ENCODE results near the gene GFER. TPM values are rescaled to one million over a fixed set of nuclear protein-coding genes. Genes with fewer than 3 reads are reported as not detected.
A peak's percentile ranks its signal among the peaks of the same experiment; 100 is the strongest.

Gene GFER
- total RNA-seq, 1 donor from 2014 or later = 42.8 TPM

GRCh38 chr16:2019518-2019920 lies 35.5 kb downstream of the GFER start, which contains the start of gene NPW:
NPW (plus strand) TSS chr16:2019785.
- H3K4me1 Mint-ChIP-seq = peaks cover 12% of the 10 kb centered on the region
- H3K9me3 Mint-ChIP-seq = no peaks in the 10 kb centered on the region
- intact Hi-C loops (cut with micrococcal nuclease) = no loop called here
- H3K27me3 Mint-ChIP-seq = peaks cover 31% of the 10 kb centered on the region
- no peak within 1 kb of the TSS for H3K27ac Mint-ChIP-seq
- peak; percentile 74 for DNase-seq
- H3K4me3 Mint-ChIP-seq = peak within 1 kb of the TSS; percentile 62
- no peaks in the 10 kb centered on the region for H3K36me3 Mint-ChIP-seq (ENCODE audit: low read depth)

DNA sequence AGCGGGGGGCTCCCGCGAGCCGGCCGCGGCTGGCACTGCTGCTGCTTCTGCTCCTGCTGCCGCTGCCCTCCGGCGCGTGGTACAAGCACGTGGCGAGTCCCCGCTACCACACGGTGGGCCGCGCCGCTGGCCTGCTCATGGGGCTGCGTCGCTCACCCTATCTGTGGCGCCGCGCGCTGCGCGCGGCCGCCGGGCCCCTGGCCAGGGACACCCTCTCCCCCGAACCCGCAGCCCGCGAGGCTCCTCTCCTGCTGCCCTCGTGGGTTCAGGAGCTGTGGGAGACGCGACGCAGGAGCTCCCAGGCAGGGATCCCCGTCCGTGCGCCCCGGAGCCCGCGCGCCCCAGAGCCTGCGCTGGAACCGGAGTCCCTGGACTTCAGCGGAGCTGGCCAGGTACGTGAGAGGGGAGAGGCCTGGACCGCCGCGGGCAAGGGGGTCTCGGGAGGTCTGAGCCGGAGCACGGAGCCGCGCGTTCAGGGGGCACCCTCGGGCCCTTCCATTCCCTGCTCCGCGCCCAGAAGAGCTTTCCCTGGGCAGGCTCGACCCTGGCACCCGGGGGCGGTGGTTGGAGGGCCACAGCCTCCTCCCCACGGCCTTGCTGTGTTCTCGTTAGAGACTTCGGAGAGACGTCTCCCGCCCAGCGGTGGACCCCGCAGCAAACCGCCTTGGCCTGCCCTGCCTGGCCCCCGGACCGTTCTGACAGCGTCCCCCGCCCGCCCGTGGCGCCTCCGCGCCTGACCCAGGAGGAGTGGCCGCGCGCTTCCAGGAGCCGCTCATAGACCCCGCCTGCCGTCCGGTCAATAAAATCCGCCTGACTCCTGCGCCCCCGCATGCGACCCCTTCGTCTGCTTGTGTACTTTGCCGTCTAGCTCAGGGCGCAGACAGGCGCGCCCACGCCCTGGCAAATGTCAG lies 36.2 kb downstream of the GFER start:
- no peaks in the 10 kb centered on the region for H3K36me3 Mint-ChIP-seq (ENCODE audit: low read depth)

DNA sequence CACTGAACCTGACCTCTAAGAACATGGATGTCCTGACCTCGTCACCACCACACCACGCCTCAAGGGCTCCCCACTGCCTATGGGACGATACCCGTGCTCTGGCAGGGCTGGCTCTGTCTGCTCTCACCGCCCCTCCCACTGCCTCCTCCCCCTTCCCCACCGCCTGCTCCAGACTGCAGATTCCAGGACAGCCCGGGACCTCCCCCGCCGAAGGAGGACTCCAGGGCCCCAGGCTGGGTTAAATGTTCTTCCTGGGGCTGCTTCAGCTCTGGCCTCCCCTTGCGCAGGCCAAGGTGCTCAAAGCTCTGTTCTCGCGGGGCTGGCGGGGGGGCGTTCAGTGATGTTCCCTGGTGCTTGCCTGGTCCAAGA lies 38.7 kb downstream of the GFER start:
- H3K4me3 Mint-ChIP-seq = peak overlapping the region; percentile 85
- H3K27me3 Mint-ChIP-seq = peaks cover 45% of the 10 kb centered on the region
- no peaks in the 10 kb centered on the region for H3K9me3 Mint-ChIP-seq
- peak overlapping the region; percentile 47 for H3K27ac Mint-ChIP-seq
- no peak for DNase-seq
- H3K36me3 Mint-ChIP-seq (ENCODE audit: low read depth) = no peaks in the 10 kb centered on the region
- intact Hi-C loops (cut with micrococcal nuclease) = loop anchor here (1.0 kb wide), 2 partner anchors 25 to 118 kb away; partner anchors contain the start of genes NTHL1 and TSC2
- H3K4me1 Mint-ChIP-seq = peaks cover 12% of the 10 kb centered on the region

More for the DNA sequence above, 36.2 kb downstream of the GFER start:
- no peak for DNase-seq
- no peaks in the 10 kb centered on the region for H3K9me3 Mint-ChIP-seq
- H3K27me3 Mint-ChIP-seq = peaks cover 33% of the 10 kb centered on the region
- intact Hi-C loops (cut with micrococcal nuclease) = no loop called here
- peak overlapping the region; percentile 62 for H3K4me3 Mint-ChIP-seq
- peaks cover 12% of the 10 kb centered on the region for H3K4me1 Mint-ChIP-seq
- H3K27ac Mint-ChIP-seq = no peak overlapping the region

- Mint-ChIP-seq H3K27ac (peak overlapping the region; percentile 48), H3K36me3 (ENCODE audit: low read depth) (no peaks in the 10 kb centered on the region), H3K4me1 (peaks cover 12% of the 10 kb centered on the region), H3K27me3 (peaks cover 49% of the 10 kb centered on the region), H3K9me3 (no peaks in the 10 kb centered on the region), H3K4me3 (peak overlapping the region; percentile 85)
- intact Hi-C loops (cut with micrococcal nuclease) = loop anchor here (1.0 kb wide), 2 partner anchors 24 to 117 kb away; partner anchors contain the start of genes NTHL1 and TSC2
- DNase-seq = peak; percentile 99
These were observed 39.4 kb downstream of the GFER start for GRCh38 chr16:2023092-2024031.

DNA sequence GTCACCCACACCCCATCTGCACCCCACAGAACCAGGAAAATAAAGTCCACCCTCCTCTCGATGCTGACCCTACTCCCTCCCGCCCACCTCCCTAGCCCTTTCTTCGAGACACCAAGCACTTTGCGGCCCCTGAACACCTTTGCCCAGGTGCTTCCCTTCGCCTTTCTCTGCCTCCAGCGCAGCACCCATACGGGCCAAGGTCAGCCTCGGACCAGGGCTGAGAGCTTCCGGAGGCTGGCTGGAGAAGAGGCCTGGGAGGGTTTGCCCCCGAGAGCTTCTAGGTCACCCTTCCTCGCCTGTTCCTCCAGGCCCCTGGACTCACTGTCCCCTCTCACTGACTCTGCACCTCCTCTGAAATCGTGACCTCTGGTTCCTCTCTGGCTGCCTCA lies 40.0 kb downstream of the GFER start:
- peaks cover 50% of the 10 kb centered on the region for H3K27me3 Mint-ChIP-seq
- H3K4me1 Mint-ChIP-seq = peaks cover 12% of the 10 kb centered on the region
- H3K4me3 Mint-ChIP-seq = no peak overlapping the region
- no peaks in the 10 kb centered on the region for H3K9me3 Mint-ChIP-seq
- DNase-seq = no peak
- H3K27ac Mint-ChIP-seq = no peak overlapping the region
- H3K36me3 Mint-ChIP-seq (ENCODE audit: low read depth) = no peaks in the 10 kb centered on the region
- intact Hi-C loops (cut with micrococcal nuclease) = no loop called here

- peaks cover 12% of the 10 kb centered on the region for H3K4me1 Mint-ChIP-seq
- intact Hi-C loops (cut with micrococcal nuclease) = no loop called here
- H3K9me3 Mint-ChIP-seq = no peaks in the 10 kb centered on the region
- peaks cover 49% of the 10 kb centered on the region for H3K27me3 Mint-ChIP-seq
- no peaks in the 10 kb centered on the region for H3K36me3 Mint-ChIP-seq (ENCODE audit: low read depth)
- no peak for DNase-seq
- no peak overlapping the region for H3K4me3 Mint-ChIP-seq
- H3K27ac Mint-ChIP-seq = no peak overlapping the region
These were observed 41.3 kb downstream of the GFER start for GRCh38 chr16:2025251-2025650.

DNA sequence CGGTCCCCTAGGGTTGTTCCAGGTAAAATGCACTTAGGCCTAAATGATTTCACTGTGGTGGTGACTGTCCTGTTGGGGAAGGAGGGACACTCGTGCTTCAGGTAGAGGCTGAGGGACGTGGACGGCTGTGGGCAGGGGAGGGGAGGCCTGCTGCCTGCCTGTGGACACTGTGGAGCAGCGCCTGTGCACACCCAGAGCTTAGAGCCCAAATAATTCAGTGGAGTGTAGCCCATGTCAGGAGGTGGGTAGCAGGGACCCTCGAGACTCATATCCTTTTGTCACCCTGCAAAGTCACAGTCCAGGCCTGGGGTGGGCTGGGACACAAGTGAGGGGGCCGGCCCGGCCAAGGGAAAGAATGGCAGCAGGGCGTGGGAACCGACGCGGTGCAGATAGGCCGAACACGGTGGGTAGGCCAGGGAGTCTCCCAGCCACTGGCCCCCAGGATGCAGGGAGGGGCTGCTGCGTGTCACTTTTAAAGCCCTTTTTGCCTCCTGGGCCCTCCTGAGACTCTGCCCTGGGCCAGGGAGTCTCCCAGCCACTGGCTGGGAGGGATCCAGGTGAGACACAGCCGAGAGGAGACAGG lies 42.0 kb downstream of the GFER start:
- Mint-ChIP-seq H3K4me3 (peak overlapping the region; percentile 68), H3K27me3 (peaks cover 44% of the 10 kb centered on the region), H3K27ac (no peak overlapping the region), H3K4me1 (peaks cover 9% of the 10 kb centered on the region), H3K9me3 (no peaks in the 10 kb centered on the region), H3K36me3 (ENCODE audit: low read depth) (no peaks in the 10 kb centered on the region)
- intact Hi-C loops (cut with micrococcal nuclease) = no loop called here
- DNase-seq = no peak

- peak; percentile 79 for DNase-seq
- H3K4me1 Mint-ChIP-seq = peaks cover 8% of the 10 kb centered on the region
- peak within 1 kb of the TSS; percentile 68 for H3K4me3 Mint-ChIP-seq
- intact Hi-C loops (cut with micrococcal nuclease) = no loop called here
- H3K27ac Mint-ChIP-seq = no peak within 1 kb of the TSS
- H3K9me3 Mint-ChIP-seq = no peaks in the 10 kb centered on the region
- H3K36me3 Mint-ChIP-seq (ENCODE audit: low read depth) = no peaks in the 10 kb centered on the region
- peaks cover 41% of the 10 kb centered on the region for H3K27me3 Mint-ChIP-seq
These were observed 42.5 kb downstream of the GFER start, which contains the start of gene NHERF2 for GRCh38 chr16:2026461-2027023. NHERF2 (plus strand) TSS chr16:2026902; CDS start chr16:2027006, 104 bp downstream.

DNA sequence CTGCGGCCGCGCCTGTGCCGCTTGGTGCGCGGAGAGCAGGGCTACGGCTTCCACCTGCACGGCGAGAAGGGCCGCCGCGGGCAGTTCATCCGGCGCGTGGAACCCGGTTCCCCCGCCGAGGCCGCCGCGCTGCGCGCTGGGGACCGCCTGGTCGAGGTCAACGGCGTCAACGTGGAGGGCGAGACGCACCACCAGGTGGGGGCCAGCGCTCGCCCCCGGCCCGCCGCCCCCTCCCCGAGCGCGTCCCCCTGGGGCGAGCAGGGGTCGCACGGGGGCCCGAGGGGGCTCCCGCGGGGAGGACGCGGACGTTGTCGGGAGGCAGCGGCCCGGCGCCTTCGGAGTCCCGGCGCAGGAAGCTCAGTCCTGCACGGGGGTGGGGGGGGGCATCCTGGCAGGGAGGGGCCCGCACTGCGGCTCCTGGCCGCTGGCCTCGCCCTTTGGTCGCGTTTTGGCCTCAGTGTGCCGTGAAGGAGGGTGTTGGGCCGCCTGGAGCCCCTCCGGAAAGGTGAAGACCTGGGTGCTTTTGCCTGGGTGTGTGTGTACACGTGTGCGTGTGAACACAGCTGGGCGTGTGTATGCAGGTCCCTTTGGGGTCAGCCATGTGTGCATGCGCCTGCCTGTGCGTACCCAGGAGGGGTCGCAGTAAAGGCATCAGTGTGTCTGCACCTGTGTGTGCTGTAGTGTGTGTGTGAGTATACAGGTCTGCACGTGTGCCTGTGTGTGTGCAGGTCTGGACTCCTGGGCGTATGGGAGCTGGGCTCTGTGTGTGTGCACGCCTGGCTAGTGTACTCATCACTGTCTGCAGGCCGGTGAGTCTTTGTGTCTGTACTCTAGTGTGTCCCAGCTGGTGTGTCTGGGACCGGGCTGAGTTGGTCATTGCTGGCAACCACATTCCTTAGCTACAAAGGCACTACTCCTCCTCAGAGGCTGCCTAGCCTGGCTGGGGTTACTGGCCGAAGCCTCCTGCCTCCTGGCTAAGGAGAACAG lies 43.3 kb downstream of the GFER start:
- Mint-ChIP-seq H3K9me3 (no peaks in the 10 kb centered on the region), H3K4me3 (peak overlapping the region; percentile 61), H3K4me1 (peaks cover 7% of the 10 kb centered on the region), H3K36me3 (ENCODE audit: low read depth) (no peaks in the 10 kb centered on the region), H3K27ac (no peak overlapping the region), H3K27me3 (peaks cover 35% of the 10 kb centered on the region)
- peak; percentile 68 for DNase-seq
- intact Hi-C loops (cut with micrococcal nuclease) = no loop called here

DNA sequence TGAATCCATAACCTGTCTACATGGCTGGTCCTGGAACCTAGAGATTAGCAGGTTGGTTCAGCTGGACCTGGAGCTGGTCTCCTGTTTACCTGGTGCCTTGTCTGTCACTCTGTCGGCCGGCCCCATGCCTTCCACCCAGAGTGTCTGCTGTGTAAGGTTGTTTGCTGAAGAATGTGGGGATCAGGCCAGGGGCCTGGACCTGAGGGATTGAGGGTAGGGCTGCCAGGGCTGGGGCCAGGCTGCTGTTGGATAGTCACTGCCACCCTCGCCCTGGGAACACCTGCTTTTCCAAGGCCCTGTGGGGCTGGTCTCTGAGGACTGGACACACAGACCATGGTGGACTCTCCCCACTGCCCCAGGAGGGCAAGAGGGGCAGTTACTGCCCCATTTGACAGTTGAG lies 44.2 kb downstream of the GFER start:
- DNase-seq = no peak
- intact Hi-C loops (cut with micrococcal nuclease) = no loop called here
- no peaks in the 10 kb centered on the region for H3K36me3 Mint-ChIP-seq (ENCODE audit: low read depth)
- H3K9me3 Mint-ChIP-seq = no peaks in the 10 kb centered on the region
- H3K27me3 Mint-ChIP-seq = peaks cover 28% of the 10 kb centered on the region
- no peak overlapping the region for H3K27ac Mint-ChIP-seq
- H3K4me1 Mint-ChIP-seq = peaks cover 2% of the 10 kb centered on the region
- H3K4me3 Mint-ChIP-seq = no peak overlapping the region

DNA sequence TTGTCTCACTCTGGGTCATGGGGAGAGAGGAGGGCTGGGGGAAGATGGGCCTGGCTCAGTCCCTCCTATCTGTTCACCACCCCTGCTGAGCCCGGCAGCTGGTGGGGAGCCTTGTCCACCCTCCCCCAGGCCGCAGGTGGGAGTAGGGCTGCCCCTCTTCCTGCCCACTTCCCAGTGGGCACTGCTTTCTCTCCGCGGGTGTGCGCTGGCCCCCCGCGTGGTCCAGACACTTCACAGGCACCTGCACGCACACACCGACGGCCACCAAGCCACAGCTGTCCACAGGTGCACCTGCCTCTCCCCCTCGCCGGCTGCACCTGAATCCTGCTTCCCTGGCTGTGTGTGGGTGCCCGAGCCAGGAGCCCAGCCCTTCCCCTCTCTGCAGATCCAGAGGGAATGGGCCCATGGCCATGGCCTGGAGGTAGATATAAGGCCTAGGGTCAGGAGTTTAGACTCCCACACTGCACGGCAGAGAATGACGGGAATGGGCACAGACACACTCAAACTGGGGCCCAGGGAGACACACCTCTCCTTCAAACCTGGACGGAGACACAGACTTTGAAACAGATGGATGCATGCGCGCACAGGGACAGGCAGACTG lies 44.7 kb downstream of the GFER start:
- Mint-ChIP-seq H3K4me3 (no peak overlapping the region), H3K9me3 (no peaks in the 10 kb centered on the region), H3K27me3 (peaks cover 28% of the 10 kb centered on the region), H3K4me1 (no peaks in the 10 kb centered on the region), H3K36me3 (ENCODE audit: low read depth) (no peaks in the 10 kb centered on the region), H3K27ac (no peak overlapping the region)
- intact Hi-C loops (cut with micrococcal nuclease) = no loop called here
- no peak for DNase-seq

GRCh38 chr16:2029350-2029749 lies 45.4 kb downstream of the GFER start:
- intact Hi-C loops (cut with micrococcal nuclease) = no loop called here
- H3K27ac Mint-ChIP-seq = no peak overlapping the region

More at GRCh38 chr16:2029350-2029749, 45.4 kb downstream of the GFER start:
- no peaks in the 10 kb centered on the region for H3K9me3 Mint-ChIP-seq
- H3K4me1 Mint-ChIP-seq = no peaks in the 10 kb centered on the region
- peaks cover 28% of the 10 kb centered on the region for H3K27me3 Mint-ChIP-seq
- no peak overlapping the region for H3K4me3 Mint-ChIP-seq
- no peak for DNase-seq
- no peaks in the 10 kb centered on the region for H3K36me3 Mint-ChIP-seq (ENCODE audit: low read depth)

Measured in activated CD4-positive, alpha-beta T cell treated with anti-CD3 and anti-CD28 coated beads, Interleukin-2, amount 10 ng/mL, durations not matched to agents 24 days and 14 days (primary cell).